ENCODE measurements around the gene MYO3A.
"Not testable (repeated sequence)": the region's sequence is repeated elsewhere in the genome, so short reads cannot be mapped to it uniquely, and the experiment has no call there.

The MYO3A gene

DNA sequence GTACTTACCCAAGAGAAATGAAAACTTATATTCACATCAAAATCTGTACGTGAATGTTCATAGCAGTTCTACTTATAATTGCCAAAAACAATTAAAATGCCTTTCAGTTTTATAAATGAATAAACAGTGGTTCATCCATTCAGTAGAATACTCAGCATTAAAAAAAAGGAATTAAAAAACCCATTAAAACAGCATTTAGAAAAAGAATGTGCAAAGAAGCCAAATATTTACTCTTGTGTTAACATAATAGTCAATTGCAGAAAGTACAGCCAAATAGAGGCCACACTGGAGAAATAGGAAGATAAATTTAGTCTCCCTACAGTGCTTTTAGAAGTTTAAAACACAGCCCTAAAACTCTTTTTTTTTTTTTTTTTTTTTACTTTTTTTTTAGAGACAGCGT lies 54.6 kb downstream of the MYO3A start:
- no peak for DNase-seq (ENCODE audit: low read depth in 2 of 2)

DNA sequence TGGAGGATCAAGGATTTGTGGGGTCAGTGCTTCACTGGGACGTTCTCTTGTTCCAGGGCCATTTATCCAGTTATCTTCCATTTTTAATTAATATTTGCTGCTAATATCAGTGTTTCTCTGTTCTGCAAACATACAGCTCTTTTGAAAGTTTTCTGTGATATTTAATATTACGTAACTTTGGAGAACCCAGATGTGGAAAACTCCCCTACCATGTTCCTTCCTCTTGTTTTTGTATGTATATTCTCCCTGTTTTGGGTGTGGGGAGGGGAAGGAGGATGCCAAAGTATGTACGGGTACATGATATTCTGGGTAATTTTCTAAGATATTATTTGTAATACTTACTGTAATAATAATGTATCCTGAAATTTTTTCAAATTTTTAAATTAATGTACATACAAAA lies 55.9 kb downstream of the MYO3A start:
- DNase-seq (ENCODE audit: low read depth in 2 of 2) = no peak

DNA sequence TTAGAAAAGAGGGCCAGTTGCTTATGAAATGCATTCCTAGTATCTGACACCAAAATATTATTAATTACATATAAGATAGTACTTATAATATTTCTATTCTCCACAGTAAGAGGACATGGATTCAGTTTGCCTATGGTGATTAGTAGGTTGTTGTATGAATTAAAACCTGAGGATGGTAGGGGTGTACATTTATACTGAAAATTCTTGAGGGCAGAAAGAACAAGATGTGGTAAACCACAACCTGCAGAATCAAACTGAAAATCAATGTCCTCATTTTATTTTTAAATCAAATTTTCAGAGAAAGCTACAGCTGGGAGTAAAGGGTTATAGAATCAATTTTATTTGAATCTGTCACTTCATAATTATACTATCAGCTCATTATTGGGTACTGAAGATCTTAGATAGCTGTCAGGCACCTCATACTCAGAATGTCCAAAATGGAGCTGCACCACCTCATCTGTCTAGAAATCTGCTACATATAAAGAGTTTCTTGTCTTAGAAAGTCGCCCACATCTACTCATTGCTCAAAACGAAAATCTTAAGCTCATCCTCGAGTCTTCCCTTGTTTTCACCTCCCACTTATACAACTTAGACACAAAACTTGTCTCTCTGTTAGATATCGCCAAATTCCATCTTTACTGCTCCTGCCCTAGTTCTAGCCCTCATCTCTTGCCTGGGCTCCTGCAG lies 65.4 kb downstream of the MYO3A start:
- no peak for DNase-seq (ENCODE audit: low read depth in 2 of 2)

DNA sequence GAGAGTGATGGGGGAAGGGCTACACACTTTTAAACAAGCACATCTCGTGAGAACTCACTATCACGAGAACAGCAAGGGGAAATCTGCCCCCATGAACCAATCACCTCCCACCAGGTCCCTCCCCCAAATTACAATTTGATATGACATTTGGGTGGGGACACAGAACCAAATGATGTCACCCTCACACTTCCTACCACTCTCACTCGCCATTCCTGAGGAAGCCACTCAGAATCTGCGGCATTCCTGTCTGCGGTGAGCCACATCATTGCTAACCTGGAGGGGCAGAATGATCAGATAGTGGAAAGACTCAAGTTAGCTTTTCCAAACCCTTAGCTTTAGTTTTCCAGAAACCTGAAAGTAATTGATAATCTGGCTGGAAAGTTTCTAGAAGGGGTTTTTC lies 66.9 kb downstream of the MYO3A start:
- no peak for DNase-seq (ENCODE audit: low read depth in 2 of 2)

GRCh38 chr10:26002466-26002865 lies 68.4 kb downstream of the MYO3A start:
- DNase-seq (ENCODE audit: low read depth in 2 of 2) = not testable (repeated sequence)

- no peak for DNase-seq (ENCODE audit: low read depth in 2 of 2)
These were observed 81.1 kb downstream of the MYO3A start for GRCh38 chr10:26015092-26015491.

- DNase-seq (ENCODE audit: low read depth in 2 of 2) = no peak
These were observed 88.8 kb downstream of the MYO3A start for GRCh38 chr10:26022831-26023230.

- no peak for DNase-seq (ENCODE audit: low read depth in 2 of 2)
These were observed 90.3 kb downstream of the MYO3A start for GRCh38 chr10:26024303-26024702.

DNA sequence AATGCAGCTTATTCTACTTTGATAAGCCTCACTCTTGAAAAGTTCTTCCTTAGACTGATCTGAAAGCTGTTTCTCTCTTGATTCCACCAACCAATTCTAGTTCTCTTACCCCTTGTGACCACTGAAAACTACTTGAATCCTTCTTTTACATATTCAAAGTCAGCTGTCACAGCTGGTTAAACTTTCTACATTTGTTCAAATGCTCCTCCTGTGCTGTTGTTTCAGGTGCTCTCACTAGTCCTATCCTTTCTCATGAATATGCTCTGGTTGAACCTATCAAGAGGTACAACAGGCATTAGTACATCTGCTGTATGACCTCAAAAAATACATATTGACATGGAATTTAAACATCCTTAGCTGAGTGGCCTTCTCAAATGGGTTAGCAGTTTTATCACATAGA lies 91.5 kb downstream of the MYO3A start:
- DNase-seq (ENCODE audit: low read depth in 2 of 2) = no peak

GRCh38 chr10:26029858-26030257 lies 95.8 kb downstream of the MYO3A start:
- no peak for DNase-seq (ENCODE audit: low read depth in 2 of 2)

- no peak for DNase-seq (ENCODE audit: low read depth in 2 of 2)
These were observed 97.3 kb downstream of the MYO3A start for GRCh38 chr10:26031300-26031699.

- DNase-seq (ENCODE audit: low read depth in 2 of 2) = no peak
These were observed 109.4 kb downstream of the MYO3A start for GRCh38 chr10:26043469-26043868.

DNA sequence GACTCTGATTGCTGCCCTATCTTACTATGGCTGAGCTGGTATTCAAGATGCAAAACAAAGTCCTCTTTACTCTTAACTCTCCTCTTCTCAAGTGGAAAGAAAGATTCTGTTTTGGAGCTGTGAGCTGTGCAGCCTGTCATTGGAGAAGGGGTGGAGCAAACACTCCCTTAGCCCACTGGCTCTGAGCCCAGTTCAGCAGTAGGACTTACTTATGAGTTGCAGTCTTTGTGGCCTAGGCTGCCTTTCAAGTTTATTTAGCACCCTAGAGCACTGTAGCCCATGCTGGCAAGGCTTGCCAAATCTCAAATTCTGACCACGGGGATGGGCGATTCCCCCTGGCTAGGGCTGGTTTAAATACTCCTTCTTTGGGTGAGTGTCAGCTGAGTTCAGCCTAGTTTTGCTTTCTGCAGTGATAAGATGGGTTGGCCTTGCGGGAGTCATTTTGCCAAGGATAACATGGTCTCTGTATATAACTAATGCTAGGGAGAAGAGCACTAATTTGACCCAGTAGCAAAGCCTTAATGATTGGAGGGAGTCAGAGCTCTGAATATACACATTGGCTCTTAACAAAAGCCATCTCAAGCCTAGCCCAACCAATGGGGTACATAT lies 110.2 kb downstream of the MYO3A start:
- DNase-seq (ENCODE audit: low read depth in 2 of 2) = no peak

GRCh38 chr10:26046073-26046700 lies 112.2 kb downstream of the MYO3A start:
- no peak for DNase-seq (ENCODE audit: low read depth in 2 of 2)

GRCh38 chr10:26048756-26049155 lies 114.7 kb downstream of the MYO3A start:
- no peak for DNase-seq (ENCODE audit: low read depth in 2 of 2)

- no peak for DNase-seq (ENCODE audit: low read depth in 2 of 2)
These were observed 118.3 kb downstream of the MYO3A start for GRCh38 chr10:26052326-26052725.

DNA sequence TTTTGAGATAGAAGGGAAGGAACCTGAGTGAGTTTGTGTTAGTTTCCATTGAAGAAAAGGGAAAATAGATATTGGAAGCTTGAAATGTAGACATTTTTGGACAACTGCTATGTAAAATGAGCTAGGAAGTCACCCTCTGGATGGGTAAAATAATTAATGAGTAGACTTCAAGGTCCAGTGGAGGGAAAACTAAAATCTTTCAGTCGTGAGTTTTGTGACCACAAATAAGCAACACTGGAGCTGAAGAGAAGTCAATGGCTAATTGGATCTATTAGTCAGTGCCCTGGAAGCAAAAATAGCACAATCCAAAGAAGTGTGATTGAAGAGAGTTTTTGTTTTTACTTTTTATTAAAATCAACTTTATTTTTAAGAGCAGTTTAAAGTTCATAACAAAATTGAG lies 123.4 kb downstream of the MYO3A start:
- no peak for DNase-seq (ENCODE audit: low read depth in 2 of 2)

DNA sequence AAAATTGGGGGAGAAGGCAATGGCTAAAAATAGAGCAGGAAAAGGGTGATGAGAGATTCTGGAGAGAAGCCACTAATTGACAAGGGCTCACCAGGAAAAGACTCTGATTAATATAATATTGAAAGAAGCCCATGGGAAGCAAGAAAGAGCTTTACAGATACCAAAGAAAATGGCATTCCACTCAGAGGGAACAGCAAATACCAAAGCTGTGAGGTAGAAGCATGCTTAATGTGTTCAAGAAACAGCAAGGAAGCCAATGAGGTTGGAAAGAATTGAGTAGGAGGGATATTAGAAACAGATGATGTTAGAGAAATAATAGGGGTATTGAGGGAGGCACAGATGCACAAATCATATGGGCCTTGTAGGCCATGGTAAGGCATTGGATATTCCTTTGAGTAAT lies 130.1 kb downstream of the MYO3A start:
- no peak for DNase-seq (ENCODE audit: low read depth in 2 of 2)

DNA sequence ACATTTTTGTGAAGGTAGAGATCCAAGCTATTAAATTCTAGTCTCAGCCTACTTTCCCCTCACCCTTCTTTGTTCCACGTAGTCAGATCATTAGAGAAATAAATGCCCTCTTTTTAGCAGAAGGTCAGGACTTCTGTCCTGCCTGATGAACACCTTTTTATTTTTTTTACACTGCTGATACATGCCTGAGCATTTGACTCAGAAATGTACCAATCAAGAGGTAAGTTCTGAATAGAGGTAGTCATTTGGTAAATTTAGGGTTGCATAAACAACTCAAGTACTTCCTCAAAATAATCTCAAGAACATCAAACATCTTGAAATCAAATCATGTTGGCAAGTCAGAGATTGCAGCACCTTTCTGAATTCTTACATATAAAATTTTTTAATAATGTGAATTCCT lies 133.7 kb downstream of the MYO3A start:
- DNase-seq (ENCODE audit: low read depth in 2 of 2) = no peak

DNA sequence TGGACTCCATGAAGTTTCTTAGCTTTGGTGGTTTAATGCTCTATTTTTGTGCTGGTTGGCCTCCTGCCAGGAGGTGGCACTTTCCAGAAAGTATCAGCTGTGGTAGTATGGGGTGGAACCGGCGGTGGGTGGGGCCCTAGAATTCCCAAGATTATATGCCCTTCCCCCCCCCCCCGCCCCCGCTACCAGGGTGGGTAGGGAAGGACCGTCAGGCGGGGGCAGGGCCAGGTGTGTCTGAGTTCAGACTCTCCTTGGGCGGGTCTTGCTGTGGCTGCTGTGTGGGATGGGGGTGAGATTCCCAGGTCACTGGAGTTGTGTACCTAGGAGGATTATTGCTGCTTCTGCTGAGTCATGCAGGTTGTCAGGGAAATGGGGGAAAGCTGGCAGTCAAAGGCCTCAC lies 146.9 kb downstream of the MYO3A start:
- not testable (repeated sequence) for DNase-seq (ENCODE audit: low read depth in 2 of 2)

DNA sequence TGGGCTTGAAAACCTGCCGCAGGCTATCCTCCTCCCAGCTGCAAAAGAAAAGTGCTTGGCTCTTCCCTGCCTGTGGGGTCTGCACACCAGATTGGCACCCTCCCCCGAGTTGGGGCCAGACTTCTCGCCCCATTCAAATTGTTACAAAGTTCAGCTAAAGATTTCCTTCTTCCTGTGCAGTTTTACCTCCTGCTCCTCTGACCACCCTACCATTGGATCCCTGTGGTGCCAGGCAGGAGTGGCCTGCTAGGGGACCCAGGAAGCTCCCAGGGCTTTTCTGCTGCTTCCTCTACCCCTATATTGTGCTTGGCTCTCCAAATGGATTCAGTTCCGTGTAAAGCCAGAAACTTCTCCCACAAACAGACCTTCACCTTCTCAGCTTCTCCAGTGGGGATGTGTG lies 147.4 kb downstream of the MYO3A start:
- no peak for DNase-seq (ENCODE audit: low read depth in 2 of 2)

DNA sequence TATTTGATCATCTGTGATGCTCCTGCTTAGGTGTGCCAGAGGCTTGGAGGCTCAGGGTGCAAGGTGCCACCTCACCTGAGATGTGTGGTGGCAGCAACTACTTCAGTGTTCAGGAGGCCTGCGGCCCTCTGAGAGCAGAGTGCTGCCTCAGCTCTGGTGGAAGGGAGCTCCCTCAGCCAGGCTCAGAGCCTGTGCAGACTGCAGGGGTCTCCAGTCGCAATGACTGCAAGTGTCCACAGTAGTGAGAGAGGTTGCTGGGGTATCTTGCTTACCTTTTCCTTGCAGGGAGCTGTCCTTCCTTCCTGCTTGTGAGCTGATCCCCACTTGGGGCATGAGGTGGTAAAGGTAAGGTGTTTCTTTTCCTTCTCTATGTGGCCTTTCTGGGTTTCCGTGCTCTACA lies 151.5 kb downstream of the MYO3A start:
- DNase-seq (ENCODE audit: low read depth in 2 of 2) = no peak

DNA sequence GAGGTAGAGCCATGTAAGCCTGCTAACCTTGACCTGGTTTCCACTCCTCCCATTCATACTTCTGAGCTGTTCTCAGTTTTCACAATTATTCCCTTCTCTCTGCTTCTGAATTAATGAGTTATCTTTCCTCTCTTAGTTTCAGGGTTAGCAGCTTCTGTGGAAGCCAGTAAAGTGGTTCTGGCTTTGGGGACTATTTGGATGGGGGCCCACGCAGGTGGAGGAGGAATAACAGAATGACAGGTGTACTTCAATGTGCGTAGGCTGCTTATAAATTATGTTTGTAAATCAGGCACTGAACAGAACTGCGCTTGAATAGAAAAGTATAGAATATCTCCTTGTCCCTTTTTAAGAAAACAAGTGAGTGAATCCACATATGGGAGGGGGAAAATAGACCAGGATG lies 153.6 kb downstream of the MYO3A start:
- no peak for DNase-seq (ENCODE audit: low read depth in 2 of 2)

Measured in stimulated activated CD4-positive, alpha-beta T cell treated with anti-CD3 and anti-CD28 coated beads, Interleukin-1b, Interleukin-23, amount 100 ng/mL, for 4 hours (primary cell).